Transverse colon (tissue), 4 donors: ENCODE data around the gene GMFB. TPM values are rescaled to one million over a fixed set of nuclear protein-coding genes. Genes with fewer than 3 reads are reported as not detected.

Experiments
- DNase-seq: peaks from one replicate; pipeline ENCODE4 v3.0.0-alpha.2; 2019
- H3K27ac ChIP-seq, 4 donors: fragments of 200-600 bp; sonication (generic); 2 replicates each; pipeline ENCODE4 v1.5.1; 2016 to 2018; ENCODE audit warnings: inconsistent platforms in 4 of 4
- H3K27me3 ChIP-seq: fragments of 200-600 bp; sonication (generic); 2 replicates; pipeline ENCODE4 v1.5.1; 2017; ENCODE audit warnings: inconsistent platforms
- H3K36me3 ChIP-seq, 4 donors: fragments of 200-600 bp; sonication (generic); 2 replicates each; pipeline ENCODE4 v1.5.1; 2017 to 2019; ENCODE audit warnings: inconsistent platforms in 4 of 4
- H3K4me1 ChIP-seq, 4 donors: fragments of 200-600 bp; sonication (generic); 2 replicates each; pipeline ENCODE4 v1.5.1; 2017 to 2020; ENCODE audit warnings: inconsistent platforms in 4 of 4
- H3K4me3 ChIP-seq, 4 donors: fragments of 200-600 bp; sonication (generic); 1 replicate in 1 of 4; 2 replicates in 3 of 4; pipeline versions ENCODE4 v1.5.1 to v1.6.1; 2017 to 2019; ENCODE audit warnings: inconsistent platforms in 4 of 4
- H3K9me3 ChIP-seq, 2 donors: fragments of 200-600 bp; sonication (generic); 2 replicates each; pipeline ENCODE4 v1.5.1; 2017 to 2019; ENCODE audit warnings: inconsistent platforms in 2 of 2
- EP300 ChIP-seq: sonication (generic); formaldehyde crosslinking; IDR thresholded peaks from one replicate; pipeline ENCODE4 v1.6.1; 2017; ENCODE audit warnings: antibody characterized with exemption, low read depth
- POLR2A ChIP-seq: fragments of 450-650 bp; IDR thresholded peaks from one replicate; pipeline ENCODE4 v1.6.1; 2016; ENCODE audit warnings: antibody characterized with exemption, mild to moderate bottlenecking, moderate library complexity
- POLR2AphosphoS5 ChIP-seq, 3 donors: sonication (generic); formaldehyde crosslinking; IDR thresholded peaks; one replicate each; pipeline ENCODE4 v1.6.1; 2016; ENCODE audit warnings: antibody characterized with exemption in 3 of 3
- WGBS, 2 donors: methylation state at CpG; one replicate each; pipeline ENCODE4 v1.1.5; 2018; ENCODE audit warnings: low coverage in 1 of 2; 5-methylcytosine and 5-hydroxymethylcytosine counted together
- in situ Hi-C, 4 donors: fragments of 200-750 bp; cut with MboI; loops; one replicate each; pipeline versions ENCODE4 v1.15.0 to v1.15.1; 2017; ENCODE audit warnings: low sequenced_read_pairs in 3 of 4, low pct_ligation_motif_present in 1 of 4, low pct_unique_long_range_greater_than_20kb in 1 of 4
- intact Hi-C: fragments of 100-400 bp; cut with DNase I; formaldehyde crosslinking; loops from one replicate; pipeline ENCODE4 v1.15.1; 2023; ENCODE audit warnings: low total_unique reads
- total RNA-seq, 4 donors: library from RNA; depleted of rRNA; stranded (reverse); fragments of >200 nt; gene quantifications; one replicate each; pipeline ENCODE4 v1.1.0, GENCODE V29; 2016
- TF ChIP-seq, protein P1 (sequence below), 5 experiments: fragments of 200-600 bp in 3 of 5; fragments of 450-650 bp in 2 of 5; sonication (generic) in 3 of 5; IDR thresholded peaks; 1 replicate in 2 of 5; 2 replicates in 3 of 5; pipeline ENCODE4 v1.5.1; 2016 to 2017; ENCODE audit warnings: antibody characterized with exemption in 5 of 5, inconsistent platforms in 3 of 5, mild to moderate bottlenecking in 2 of 5, moderate library complexity in 1 of 5

GMFB gene
- total RNA-seq, 4 donors from 2014 or later: 19.8 to 94.5 (median 67.4) TPM

- no peak for DNase-seq
- H3K27ac ChIP-seq: no peak overlapping the region
- no peaks in the 10 kb centered on the region for H3K27me3 ChIP-seq
- peaks cover 0 to 8% (median 4%) of the 10 kb centered on the region in 4 donors for H3K4me1 ChIP-seq
- no peaks in the 10 kb centered on the region for H3K9me3 ChIP-seq
- no peak overlapping the region for H3K4me3 ChIP-seq
- H3K36me3 ChIP-seq: no peaks in the 10 kb centered on the region
- WGBS, 2 donors: 74 to 85% methylated on average over 3 of the region's 3 CpGs
- intact Hi-C loops: no loop called here
- TF ChIP-seq POLR2A (no peak), EP300 (no peak), POLR2AphosphoS5 (IDR thresholded peaks at IDR 0.05) (no peak)
- TF ChIP-seq, protein P1, sequence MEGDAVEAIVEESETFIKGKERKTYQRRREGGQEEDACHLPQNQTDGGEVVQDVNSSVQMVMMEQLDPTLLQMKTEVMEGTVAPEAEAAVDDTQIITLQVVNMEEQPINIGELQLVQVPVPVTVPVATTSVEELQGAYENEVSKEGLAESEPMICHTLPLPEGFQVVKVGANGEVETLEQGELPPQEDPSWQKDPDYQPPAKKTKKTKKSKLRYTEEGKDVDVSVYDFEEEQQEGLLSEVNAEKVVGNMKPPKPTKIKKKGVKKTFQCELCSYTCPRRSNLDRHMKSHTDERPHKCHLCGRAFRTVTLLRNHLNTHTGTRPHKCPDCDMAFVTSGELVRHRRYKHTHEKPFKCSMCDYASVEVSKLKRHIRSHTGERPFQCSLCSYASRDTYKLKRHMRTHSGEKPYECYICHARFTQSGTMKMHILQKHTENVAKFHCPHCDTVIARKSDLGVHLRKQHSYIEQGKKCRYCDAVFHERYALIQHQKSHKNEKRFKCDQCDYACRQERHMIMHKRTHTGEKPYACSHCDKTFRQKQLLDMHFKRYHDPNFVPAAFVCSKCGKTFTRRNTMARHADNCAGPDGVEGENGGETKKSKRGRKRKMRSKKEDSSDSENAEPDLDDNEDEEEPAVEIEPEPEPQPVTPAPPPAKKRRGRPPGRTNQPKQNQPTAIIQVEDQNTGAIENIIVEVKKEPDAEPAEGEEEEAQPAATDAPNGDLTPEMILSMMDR (IDR thresholded peaks at IDR 0.05): no peak
- in situ Hi-C loops: no loop called here
These were observed 36.8 kb downstream of the GMFB start for GRCh38 chr14:54451961-54452360.

GRCh38 chr14:54451121-54451601 lies 37.6 kb downstream of the GMFB start:
- no peak for DNase-seq
- intact Hi-C loops (no loop called here), in situ Hi-C loops (no loop called here)
- no peak overlapping the region for H3K4me3 ChIP-seq
- peaks cover 0 to 16% (median 10%) of the 10 kb centered on the region in 4 donors for H3K4me1 ChIP-seq
- TF ChIP-seq, protein P1 (IDR thresholded peaks at IDR 0.05): no peak
- TF ChIP-seq EP300 (no peak), POLR2A (no peak), POLR2AphosphoS5 (IDR thresholded peaks at IDR 0.05) (no peak)
- no peaks in the 10 kb centered on the region for H3K9me3 ChIP-seq
- H3K27me3 ChIP-seq: no peaks in the 10 kb centered on the region
- no peaks in the 10 kb centered on the region for H3K36me3 ChIP-seq
- no peak overlapping the region for H3K27ac ChIP-seq
- WGBS, 2 donors: 91% methylated on average over 7 of the region's 7 CpGs; no CpG with 5 or more reads in 1 of the 2 donors

GRCh38 chr14:54450535-54450934 lies 38.2 kb downstream of the GMFB start:
- in situ Hi-C loops: no loop called here
- Histone ChIP-seq H3K27ac (no peak overlapping the region), H3K27me3 (no peaks in the 10 kb centered on the region), H3K4me3 (no peak overlapping the region), H3K4me1 (peaks cover 5 to 22% (median 12%) of the 10 kb centered on the region in 4 donors), H3K9me3 (no peaks in the 10 kb centered on the region), H3K36me3 (no peaks in the 10 kb centered on the region)
- DNase-seq: no peak
- no peak for TF ChIP-seq EP300
- 48 to 70% methylated on average over 3 of the region's 3 CpGs for WGBS, 2 donors
- intact Hi-C loops: no loop called here

DNA sequence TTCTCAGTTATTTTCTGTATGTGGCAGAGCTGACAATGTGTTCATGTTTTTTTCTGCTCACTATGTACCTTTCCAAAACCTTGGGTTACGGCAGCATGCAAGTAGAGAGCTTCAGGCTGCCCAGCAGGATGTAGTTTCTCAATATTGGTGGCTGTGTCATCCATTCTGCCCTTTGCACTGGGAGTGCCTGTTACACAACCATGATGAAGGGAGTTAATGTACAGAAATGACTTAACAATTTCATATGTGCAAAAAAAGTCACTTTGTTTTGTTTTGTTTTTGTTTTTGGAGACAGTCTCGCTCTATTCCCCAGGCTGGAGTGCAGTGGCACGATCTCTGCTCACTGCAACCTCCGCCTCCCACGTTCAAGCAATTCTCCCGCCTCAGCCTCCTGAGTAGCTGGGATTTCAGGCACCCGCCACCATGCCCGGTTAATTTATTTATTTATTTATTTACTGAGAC lies 41.5 kb downstream of the GMFB start:
- peak overlapping the region in 1 of 4 donors; percentile 18 for H3K4me3 ChIP-seq
- H3K27me3 ChIP-seq: no peaks in the 10 kb centered on the region
- no peaks in the 10 kb centered on the region for H3K9me3 ChIP-seq
- H3K27ac ChIP-seq: peak overlapping the region; percentile 75 to 88 (median 82)
- WGBS, 2 donors: 60 to 71% methylated on average over 8 of the region's 8 CpGs
- in situ Hi-C loops: no loop called here
- intact Hi-C loops: no loop called here
- TF ChIP-seq, protein P1 (IDR thresholded peaks at IDR 0.05): no peak
- peak in 2 of 3 donors; percentile 39 to 58 for TF ChIP-seq POLR2AphosphoS5 (IDR thresholded peaks at IDR 0.05)
- H3K4me1 ChIP-seq: peaks cover 5 to 25% (median 12%) of the 10 kb centered on the region in 4 donors
- peak; percentile 78 for DNase-seq
- H3K36me3 ChIP-seq: no peaks in the 10 kb centered on the region
